Suppressor macrophage treated with lipopolysaccharide for 4 hours (primary cell): ENCODE data around the gene MAPK8IP3.
"Not testable (repeated sequence)": the region's sequence is repeated elsewhere in the genome, so short reads cannot be mapped to it uniquely, and the experiment has no call there.

Source experiments
- DNase-seq: peaks from one replicate; pipeline ENCODE4 v3.0.0-alpha.2; 2020

Gene MAPK8IP3

GRCh38 chr16:1677942-1678499, 28.0 kb upstream of the MAPK8IP3 start, which contains the start of gene JPT2:
TSS of gene JPT2 (plus strand) at chr16:1678279. CDS start at chr16:1678313, 34 bp downstream.
- peak; percentile 98 for DNase-seq

- DNase-seq, result peak; percentile 25
These were observed 27.4 kb upstream of the MAPK8IP3 start for GRCh38 chr16:1678500-1679098.

GRCh38 chr16:1680361-1680760, 25.6 kb upstream of the MAPK8IP3 start:
- no peak for DNase-seq

GRCh38 chr16:1681032-1681431, 25.0 kb upstream of the MAPK8IP3 start:
- DNase-seq, result no peak

- DNase-seq, result no peak
These were observed 18.3 kb upstream of the MAPK8IP3 start for GRCh38 chr16:1687427-1688316.

- DNase-seq, result no peak
These were observed 17.0 kb upstream of the MAPK8IP3 start for GRCh38 chr16:1688807-1689560.

GRCh38 chr16:1689853-1690252, 16.1 kb upstream of the MAPK8IP3 start:
- DNase-seq, result no peak

GRCh38 chr16:1690810-1691209, 15.2 kb upstream of the MAPK8IP3 start:
- DNase-seq, result no peak

- DNase-seq, result no peak
These were observed 14.7 kb upstream of the MAPK8IP3 start for GRCh38 chr16:1691276-1691675.

GRCh38 chr16:1691956-1692355, 14.0 kb upstream of the MAPK8IP3 start:
- DNase-seq, result peak; percentile 19

- DNase-seq, result no peak
These were observed 9.1 kb upstream of the MAPK8IP3 start for GRCh38 chr16:1696863-1697262.

GRCh38 chr16:1698680-1699079, 7.3 kb upstream of the MAPK8IP3 start:
- no peak for DNase-seq

- DNase-seq, result no peak
These were observed 5.7 kb upstream of the MAPK8IP3 start for GRCh38 chr16:1700246-1700645.

GRCh38 chr16:1701216-1701878, 4.6 kb upstream of the MAPK8IP3 start:
- no peak for DNase-seq

- DNase-seq, result not testable (repeated sequence)
These were observed 689 bp upstream of the MAPK8IP3 start for GRCh38 chr16:1705324-1705687.

- peak; percentile 23 for DNase-seq
These were observed 594 bp downstream of the MAPK8IP3 start for GRCh38 chr16:1706386-1707192.

- peak; percentile 17 for DNase-seq
These were observed 1.3 kb downstream of the MAPK8IP3 start for GRCh38 chr16:1707193-1707790.

GRCh38 chr16:1708083-1708767, 2.2 kb downstream of the MAPK8IP3 start:
- no peak for DNase-seq

GRCh38 chr16:1708768-1709180, 2.8 kb downstream of the MAPK8IP3 start:
- DNase-seq, result no peak

GRCh38 chr16:1709356-1709755, 3.4 kb downstream of the MAPK8IP3 start:
- DNase-seq, result no peak
